Activated CD4-positive, alpha-beta T cell treated with anti-CD3 and anti-CD28 coated beads, Interleukin-2, amount 10 ng/mL, durations not matched to agents 24 days and 14 days (primary cell): ENCODE data around the gene TTC23L. TPM values are rescaled to one million over a fixed set of nuclear protein-coding genes. Genes with fewer than 3 reads are reported as not detected.
"Not testable (repeated sequence)": the region's sequence is repeated elsewhere in the genome, so short reads cannot be mapped to it uniquely, and the experiment has no call there.

Experiments used
- DNase-seq: peaks from one replicate; pipeline ENCODE4 v3.0.0; 2022
- H3K27ac Mint-ChIP-seq: one replicate; pipeline ENCODE4 v1.8.0; 2022; ENCODE audit warnings: mild to moderate bottlenecking, mixed read lengths
- H3K27me3 Mint-ChIP-seq: one replicate; pipeline ENCODE4 v1.8.0; 2022; ENCODE audit warnings: mixed read lengths
- H3K36me3 Mint-ChIP-seq: one replicate; pipeline ENCODE4 v1.8.0; 2022; ENCODE audit warnings: low read depth, mild to moderate bottlenecking, mixed read lengths
- H3K4me1 Mint-ChIP-seq: one replicate; pipeline ENCODE4 v1.8.0; 2021; ENCODE audit warnings: mixed read lengths
- H3K4me3 Mint-ChIP-seq: one replicate; pipeline ENCODE4 v1.8.0; 2022; ENCODE audit warnings: mild to moderate bottlenecking, moderate library complexity, mixed read lengths
- H3K9me3 Mint-ChIP-seq: one replicate; pipeline ENCODE4 v1.8.0; 2021; ENCODE audit warnings: mixed read lengths
- intact Hi-C: fragments of 100-400 bp; cut with micrococcal nuclease; formaldehyde crosslinking; loops from one replicate; pipeline ENCODE4 v1.15.1; 2023
- total RNA-seq: library from RNA; stranded (reverse); gene quantifications from 2 replicates; pipeline ENCODE4 v1.2.3, GENCODE V29; 2022

Gene TTC23L
- total RNA-seq, 1 donor from 2014 or later, result not detected

- Mint-ChIP-seq H3K27me3 (no peaks in the 10 kb centered on the region), H3K27ac (no peak overlapping the region), H3K4me1 (no peaks in the 10 kb centered on the region), H3K9me3 (no peaks in the 10 kb centered on the region), H3K36me3 (no peaks in the 10 kb centered on the region), H3K4me3 (no peak overlapping the region)
- DNase-seq, result no peak
- intact Hi-C loops, result no loop called here
Measured at GRCh38 chr5:34822956-34823715, 15.8 kb upstream of the TTC23L start.

- Mint-ChIP-seq H3K27ac (no peak overlapping the region), H3K9me3 (no peaks in the 10 kb centered on the region), H3K4me1 (no peaks in the 10 kb centered on the region), H3K27me3 (no peaks in the 10 kb centered on the region), H3K36me3 (no peaks in the 10 kb centered on the region), H3K4me3 (no peak overlapping the region)
- DNase-seq, result no peak
- intact Hi-C loops, result no loop called here
Measured at GRCh38 chr5:34826347-34826746, 12.6 kb upstream of the TTC23L start.

GRCh38 chr5:34827588-34828506 lies 11.1 kb upstream of the TTC23L start:
- no peaks in the 10 kb centered on the region for H3K27me3 Mint-ChIP-seq
- H3K9me3 Mint-ChIP-seq, result no peaks in the 10 kb centered on the region
- H3K36me3 Mint-ChIP-seq, result no peaks in the 10 kb centered on the region
- no peak overlapping the region for H3K4me3 Mint-ChIP-seq
- intact Hi-C loops, result no loop called here
- DNase-seq, result no peak
- H3K4me1 Mint-ChIP-seq, result no peaks in the 10 kb centered on the region
- no peak overlapping the region for H3K27ac Mint-ChIP-seq

DNA sequence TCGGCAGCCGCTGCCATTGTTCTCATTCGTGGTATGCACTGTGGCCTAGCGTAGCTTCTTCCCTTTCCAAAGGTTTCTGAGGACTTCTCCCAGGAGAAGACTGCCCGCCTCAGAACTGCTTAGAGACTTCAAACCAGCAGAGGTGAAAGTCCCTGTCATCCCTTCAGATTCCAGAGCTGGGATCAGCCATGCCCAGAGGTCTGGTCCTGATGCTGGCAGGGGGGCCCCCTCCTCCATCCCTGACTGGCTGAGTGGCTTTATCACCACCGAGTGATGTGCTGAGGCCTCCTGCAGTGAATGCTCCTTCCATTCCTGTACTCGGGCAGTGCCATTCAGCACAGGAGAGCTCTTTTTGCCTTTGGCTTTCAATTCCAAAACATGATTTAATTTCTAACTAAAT lies 8.1 kb upstream of the TTC23L start:
- H3K36me3 Mint-ChIP-seq, H3K27ac Mint-ChIP-seq, intact Hi-C loops, H3K9me3 Mint-ChIP-seq, H3K4me3 Mint-ChIP-seq, H3K4me1 Mint-ChIP-seq, H3K27me3 Mint-ChIP-seq, DNase-seq: not testable (repeated sequence)

DNA sequence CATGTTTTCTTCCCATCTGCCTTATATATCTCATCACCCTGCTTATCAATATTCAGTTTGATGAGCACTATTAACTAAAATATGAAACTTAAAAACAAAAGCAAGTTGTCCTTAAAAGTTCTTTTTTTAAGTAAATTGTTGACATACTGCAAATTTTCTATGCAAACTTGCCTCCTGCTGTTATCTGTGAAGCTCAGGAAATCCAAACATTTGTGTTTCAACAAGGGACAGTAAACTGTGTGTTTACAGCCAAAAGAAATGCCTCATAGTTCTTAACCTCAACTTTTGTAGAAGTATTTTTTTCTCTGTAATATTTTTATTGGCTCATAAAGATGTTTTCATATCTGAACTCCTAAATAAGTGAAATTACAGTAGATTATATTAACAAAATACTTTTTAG lies 7.7 kb upstream of the TTC23L start:
- H3K4me1 Mint-ChIP-seq, result no peaks in the 10 kb centered on the region
- no peak overlapping the region for H3K27ac Mint-ChIP-seq
- intact Hi-C loops, result no loop called here
- H3K4me3 Mint-ChIP-seq, result no peak overlapping the region
- H3K9me3 Mint-ChIP-seq, result no peaks in the 10 kb centered on the region
- H3K27me3 Mint-ChIP-seq, result peaks cover 4% of the 10 kb centered on the region
- no peaks in the 10 kb centered on the region for H3K36me3 Mint-ChIP-seq
- DNase-seq, result no peak

DNA sequence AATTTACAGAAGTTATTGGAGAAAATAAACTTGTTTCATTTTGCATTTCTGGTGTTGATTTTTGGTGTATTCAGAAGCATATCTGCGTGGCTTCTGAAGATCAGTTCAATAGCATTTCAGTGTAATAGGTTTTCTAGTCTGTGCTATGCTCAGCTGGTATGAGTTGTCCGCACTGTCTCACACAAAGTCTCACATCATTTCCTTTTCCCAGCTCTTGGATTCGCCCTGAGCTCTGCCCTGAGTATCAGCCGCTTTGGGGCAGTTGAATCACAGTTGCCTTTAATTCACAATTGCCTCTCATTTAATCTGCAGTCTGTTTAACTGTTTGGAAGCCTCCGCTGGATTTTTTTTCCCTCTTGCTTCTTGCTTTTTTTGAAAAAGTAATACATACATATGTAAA lies 6.4 kb upstream of the TTC23L start:
- no peak overlapping the region for H3K27ac Mint-ChIP-seq
- H3K27me3 Mint-ChIP-seq, result peaks cover 4% of the 10 kb centered on the region
- no peaks in the 10 kb centered on the region for H3K9me3 Mint-ChIP-seq
- intact Hi-C loops, result no loop called here
- no peak overlapping the region for H3K4me3 Mint-ChIP-seq
- H3K4me1 Mint-ChIP-seq, result no peaks in the 10 kb centered on the region
- H3K36me3 Mint-ChIP-seq, result no peaks in the 10 kb centered on the region
- DNase-seq, result no peak

DNA sequence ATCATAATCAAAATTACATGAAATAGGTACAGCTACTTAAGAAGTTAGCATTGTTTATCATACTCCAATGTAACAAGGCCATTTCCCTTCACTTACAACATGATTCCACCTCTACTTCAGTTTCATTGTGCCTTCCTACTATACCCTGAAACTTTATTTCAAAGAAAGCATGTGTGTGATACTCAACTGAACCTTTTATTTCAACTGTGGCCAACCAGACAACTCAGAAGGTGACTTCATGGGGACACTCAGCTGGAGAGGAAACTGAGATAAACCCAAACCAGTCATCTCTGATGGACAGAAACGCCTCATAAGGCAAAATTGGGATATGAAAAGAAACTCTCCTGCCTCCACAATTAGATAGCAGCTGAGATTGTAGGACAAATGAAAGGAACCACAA lies 5.9 kb upstream of the TTC23L start:
- Mint-ChIP-seq H3K27ac (no peak overlapping the region), H3K4me3 (no peak overlapping the region), H3K36me3 (no peaks in the 10 kb centered on the region), H3K27me3 (peaks cover 4% of the 10 kb centered on the region), H3K4me1 (peaks cover under 1% of the 10 kb centered on the region), H3K9me3 (no peaks in the 10 kb centered on the region)
- intact Hi-C loops, result no loop called here
- no peak for DNase-seq

DNA sequence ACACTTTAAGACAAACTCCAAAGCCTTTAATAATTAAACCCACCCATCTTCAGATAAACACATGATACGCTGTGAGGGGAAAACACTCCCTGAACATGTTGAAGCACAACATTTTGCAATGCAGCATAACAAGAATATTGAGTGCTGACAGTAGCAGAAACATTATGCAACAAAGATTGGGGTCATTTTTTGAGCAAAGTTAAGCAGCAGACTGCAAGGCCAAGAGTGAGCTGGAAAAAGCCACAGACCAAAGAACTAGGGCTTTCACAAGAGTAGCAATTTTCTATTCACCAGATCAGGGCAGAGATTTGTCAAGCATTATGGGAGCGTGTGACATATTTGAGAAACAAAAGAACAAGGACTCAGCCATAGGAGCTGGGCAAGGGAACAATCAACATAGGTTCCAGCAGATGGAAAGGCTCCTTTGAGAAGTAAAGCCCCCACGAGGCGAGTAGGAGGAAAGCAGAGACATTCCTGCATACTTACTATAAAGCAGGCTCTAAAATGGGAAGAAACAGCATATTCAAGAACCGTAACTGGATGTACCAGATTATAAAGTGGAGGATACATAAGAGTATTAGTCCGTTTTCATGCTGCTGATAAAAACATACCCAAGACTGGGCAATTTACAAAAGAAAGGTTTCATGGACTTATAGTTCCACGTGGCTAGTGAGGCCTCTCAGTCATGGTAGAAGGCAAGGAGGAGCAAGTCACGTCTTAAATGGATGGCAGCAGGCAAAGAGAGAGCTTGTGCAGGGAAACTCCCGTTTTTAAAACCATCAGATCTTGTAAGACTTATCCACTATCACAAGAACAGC lies 4.8 kb upstream of the TTC23L start:
- H3K27me3 Mint-ChIP-seq, result peaks cover 4% of the 10 kb centered on the region

DNA sequence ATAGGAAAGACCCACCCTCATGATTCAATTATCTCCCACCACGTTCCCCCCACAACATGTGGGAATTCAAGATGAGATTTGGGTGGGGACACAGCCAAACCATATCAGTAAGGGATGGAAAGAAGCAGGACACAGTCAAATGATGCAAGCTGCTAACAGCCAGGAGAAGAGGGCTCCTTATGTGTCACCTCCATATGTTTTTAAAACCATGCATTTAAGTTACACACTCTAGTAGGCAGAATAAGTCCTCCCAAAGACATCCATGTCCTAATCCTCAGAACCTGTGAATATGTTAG lies 4.2 kb upstream of the TTC23L start:
- H3K4me1 Mint-ChIP-seq, result peaks cover 12% of the 10 kb centered on the region
- peaks cover 3% of the 10 kb centered on the region for H3K9me3 Mint-ChIP-seq
- no peak for DNase-seq
- no peak overlapping the region for H3K27ac Mint-ChIP-seq
- intact Hi-C loops, result loop anchor here (5.0 kb wide), 1 partner anchor 312 kb away; no protein-coding TSS in a partner anchor
- peaks cover 6% of the 10 kb centered on the region for H3K27me3 Mint-ChIP-seq
- no peaks in the 10 kb centered on the region for H3K36me3 Mint-ChIP-seq
- H3K4me3 Mint-ChIP-seq, result no peak overlapping the region

More for the DNA sequence above, 4.8 kb upstream of the TTC23L start:
- no peak overlapping the region for H3K27ac Mint-ChIP-seq
- intact Hi-C loops, result no loop called here
- H3K9me3 Mint-ChIP-seq, result peaks cover 3% of the 10 kb centered on the region
- no peak for DNase-seq
- peaks cover 8% of the 10 kb centered on the region for H3K4me1 Mint-ChIP-seq
- no peak overlapping the region for H3K4me3 Mint-ChIP-seq
- no peaks in the 10 kb centered on the region for H3K36me3 Mint-ChIP-seq

DNA sequence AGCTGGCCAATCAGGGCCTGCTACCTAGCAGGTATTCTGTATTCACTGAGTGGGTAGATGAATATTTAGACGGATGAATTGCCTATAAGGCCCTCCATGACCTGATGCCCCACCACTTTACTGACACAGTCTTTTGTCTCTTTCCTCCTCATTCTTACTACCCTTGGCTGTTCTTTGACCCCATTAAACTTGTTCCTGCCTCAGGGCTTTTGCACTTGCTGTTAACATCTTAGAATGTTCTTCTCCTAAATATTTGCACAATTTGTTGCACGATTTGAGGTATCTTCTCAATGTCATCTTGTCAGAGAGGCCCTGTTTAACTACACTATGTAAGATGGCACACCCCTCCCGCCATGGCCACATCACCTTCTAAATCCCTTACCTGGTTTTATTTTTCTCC lies 3.3 kb upstream of the TTC23L start:
- H3K27me3 Mint-ChIP-seq, result peaks cover 8% of the 10 kb centered on the region
- H3K9me3 Mint-ChIP-seq, result peaks cover 3% of the 10 kb centered on the region
- H3K27ac Mint-ChIP-seq, result no peak overlapping the region
- peaks cover 12% of the 10 kb centered on the region for H3K4me1 Mint-ChIP-seq
- H3K4me3 Mint-ChIP-seq, result no peak overlapping the region
- DNase-seq, result no peak
- H3K36me3 Mint-ChIP-seq, result no peaks in the 10 kb centered on the region
- intact Hi-C loops, result loop anchor here (5.0 kb wide), 1 partner anchor 313 kb away; no protein-coding TSS in a partner anchor

DNA sequence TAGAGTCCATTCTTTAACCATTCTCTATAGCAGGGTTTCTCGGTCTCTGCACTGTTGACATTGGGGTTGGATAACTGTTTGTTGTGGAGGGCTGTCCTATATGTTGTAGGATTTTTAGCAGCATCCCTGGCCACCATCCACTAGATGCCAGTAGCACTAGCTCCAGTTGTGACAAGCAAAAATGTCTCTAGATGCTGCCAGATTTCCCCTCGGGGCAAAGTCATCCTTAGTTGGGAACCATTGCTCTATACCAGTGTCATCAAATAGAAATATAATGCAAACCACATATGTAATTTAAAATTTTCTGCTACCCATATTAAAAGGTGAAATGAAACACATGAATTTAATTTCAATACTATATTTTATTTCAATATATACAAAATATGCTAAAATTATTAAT lies 2.9 kb downstream of the TTC23L start:
- Mint-ChIP-seq H3K36me3 (no peaks in the 10 kb centered on the region), H3K9me3 (peaks cover 3% of the 10 kb centered on the region), H3K27me3 (peaks cover 6% of the 10 kb centered on the region), H3K4me3 (no peak overlapping the region), H3K4me1 (peaks cover 12% of the 10 kb centered on the region), H3K27ac (no peak overlapping the region)
- no peak for DNase-seq
- intact Hi-C loops, result no loop called here

GRCh38 chr5:34842554-34842953 lies 3.6 kb downstream of the TTC23L start:
- H3K4me3 Mint-ChIP-seq, result no peak overlapping the region
- peaks cover 12% of the 10 kb centered on the region for H3K4me1 Mint-ChIP-seq
- H3K27me3 Mint-ChIP-seq, result peaks cover 6% of the 10 kb centered on the region
- no peak overlapping the region for H3K27ac Mint-ChIP-seq
- intact Hi-C loops, result no loop called here
- no peak for DNase-seq
- H3K9me3 Mint-ChIP-seq, result peaks cover 3% of the 10 kb centered on the region
- no peaks in the 10 kb centered on the region for H3K36me3 Mint-ChIP-seq

GRCh38 chr5:34843497-34843896 lies 4.5 kb downstream of the TTC23L start:
- no peak for DNase-seq
- H3K27me3 Mint-ChIP-seq, result peaks cover 8% of the 10 kb centered on the region
- H3K36me3 Mint-ChIP-seq, result no peaks in the 10 kb centered on the region
- H3K27ac Mint-ChIP-seq, result no peak overlapping the region
- no peak overlapping the region for H3K4me3 Mint-ChIP-seq
- intact Hi-C loops, result no loop called here
- H3K4me1 Mint-ChIP-seq, result peaks cover 7% of the 10 kb centered on the region
- H3K9me3 Mint-ChIP-seq, result no peaks in the 10 kb centered on the region

DNA sequence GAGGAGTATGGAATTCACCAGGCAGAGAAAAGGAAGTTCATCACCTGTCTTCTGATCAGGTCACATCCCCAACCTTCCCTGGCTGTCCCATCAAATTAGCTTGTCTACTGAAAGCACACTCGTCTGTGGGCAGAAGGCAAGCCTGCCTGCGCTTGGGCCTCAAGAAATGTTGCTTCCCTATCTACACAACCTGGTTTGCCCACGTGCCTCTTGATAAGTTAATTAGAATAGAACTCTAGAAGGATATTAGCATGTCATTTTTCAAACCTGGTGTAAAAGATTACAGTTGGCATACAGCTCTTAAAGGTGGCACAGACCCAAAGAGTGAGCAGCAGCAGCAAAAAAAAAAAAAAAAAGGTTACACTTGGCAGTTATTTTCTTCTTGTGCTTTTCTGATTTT lies 5.1 kb downstream of the TTC23L start:
- Mint-ChIP-seq H3K27ac (no peak overlapping the region), H3K4me1 (peaks cover 4% of the 10 kb centered on the region), H3K4me3 (no peak overlapping the region), H3K36me3 (no peaks in the 10 kb centered on the region), H3K9me3 (no peaks in the 10 kb centered on the region), H3K27me3 (peaks cover 9% of the 10 kb centered on the region)
- intact Hi-C loops, result no loop called here
- no peak for DNase-seq
